Sigmoid colon (tissue), 7 donors: ENCODE results near the gene KLHL29. TPM values are rescaled to one million over a fixed set of nuclear protein-coding genes. Genes with fewer than 3 reads are reported as not detected.

ENCODE experiments used
- DNase-seq: peaks from one replicate; pipeline ENCODE4 v3.0.0-alpha.2; 2019
- H3K27ac ChIP-seq, 4 donors: fragments of 200-600 bp; sonication (generic); one replicate each; pipeline ENCODE4 v1.5.1; 2016 to 2019; ENCODE audit warnings: mild to moderate bottlenecking in 1 of 4
- H3K27me3 ChIP-seq, 3 donors: fragments of 200-600 bp; sonication (generic); one replicate each; pipeline ENCODE4 v1.5.1; 2019; ENCODE audit warnings: mild to moderate bottlenecking in 1 of 3
- H3K36me3 ChIP-seq, 4 donors: fragments of 200-600 bp; sonication (generic); one replicate each; pipeline ENCODE4 v1.5.1; 2016 to 2019
- H3K4me1 ChIP-seq, 4 donors: fragments of 200-600 bp; sonication (generic); one replicate each; pipeline ENCODE4 v1.5.1; 2017 to 2019
- H3K4me3 ChIP-seq, 4 donors: fragments of 200-600 bp; sonication (generic); one replicate each; pipeline ENCODE4 v1.5.1; 2017 to 2019; ENCODE audit warnings: mild to moderate bottlenecking in 2 of 4, moderate library complexity in 1 of 4
- H3K9me3 ChIP-seq, 4 donors: fragments of 200-600 bp in 3 of 4; sonication (generic) in 3 of 4; one replicate each; pipeline versions ENCODE4 v1.5.1 to v1.6.1; 2013 to 2019
- EP300 ChIP-seq, 4 donors: sonication (generic); formaldehyde crosslinking; IDR thresholded peaks; one replicate each; pipeline ENCODE4 v1.6.1; 2017; ENCODE audit warnings: antibody characterized with exemption in 4 of 4
- POLR2A ChIP-seq, 2 donors: fragments of 450-650 bp; IDR thresholded peaks; one replicate each; pipeline ENCODE4 v1.6.1; 2016; ENCODE audit warnings: antibody characterized with exemption in 2 of 2, mild to moderate bottlenecking in 2 of 2, moderate library complexity in 2 of 2
- POLR2AphosphoS5 ChIP-seq, 4 donors: sonication (generic); formaldehyde crosslinking; IDR thresholded peaks; one replicate each; pipeline ENCODE4 v1.6.1; 2017; ENCODE audit warnings: antibody characterized with exemption in 4 of 4
- WGBS, 2 donors: extraction: QIAGEN DNeasy Blood & Tissue Kit; methylation state at CpG; one replicate each; pipeline ENCODE4 v1.1.7; 2013; 5-methylcytosine and 5-hydroxymethylcytosine counted together
- intact Hi-C: fragments of 100-400 bp; cut with DNase I; formaldehyde crosslinking; loops from one replicate; pipeline ENCODE4 v1.15.1; 2023
- polyA plus RNA-seq, 3 donors: library from polyadenylated mRNA; stranded (reverse); fragments of 200-250 nt; gene quantifications; one replicate each; pipeline ENCODE4 v1.2.3, GENCODE V29; 2013
- total RNA-seq, 4 donors: library from RNA; depleted of rRNA; stranded (reverse); fragments of >200 nt; gene quantifications; one replicate each; pipeline ENCODE4 v1.1.0, GENCODE V29; 2016
- TF ChIP-seq, protein P1 (sequence below), 4 experiments: fragments of 450-650 bp in 3 of 4; fragments of 200-600 bp in 1 of 4; IDR thresholded peaks; one replicate each; pipeline ENCODE4 v1.5.1; 2016 to 2019; ENCODE audit warnings: antibody characterized with exemption in 4 of 4, mild to moderate bottlenecking in 3 of 4, moderate library complexity in 2 of 4
- donor health status: healthy with polysubstance abuse.
- donor health status: Bipolar disorder and iron deficiency.
- donor health status: healthy.

KLHL29 gene
- total and polyA plus RNA-seq, 7 donors, result 0.46 to 25.5 (median 6.3) TPM

DNA sequence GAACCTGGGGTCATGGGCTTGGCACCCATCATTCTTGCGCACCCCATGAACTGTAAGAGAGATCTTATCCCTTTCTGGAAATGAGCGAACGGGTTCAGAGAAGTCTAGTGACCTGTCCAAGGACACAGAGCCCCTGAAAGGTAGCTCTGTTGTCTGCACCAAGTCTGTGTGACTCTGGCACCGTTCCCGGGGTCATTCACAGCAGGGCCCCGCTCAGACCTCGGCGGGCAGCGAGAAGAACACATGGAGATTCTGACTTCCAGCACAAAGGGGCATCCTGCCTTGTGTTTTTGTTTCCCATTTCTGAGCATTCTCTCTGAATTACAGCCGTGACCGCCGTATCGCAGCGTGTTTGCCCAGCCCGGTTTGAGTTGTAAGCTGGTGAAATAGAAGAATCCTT lies 231.7 kb downstream of the KLHL29 start:
- TF ChIP-seq POLR2AphosphoS5 (IDR thresholded peaks at IDR 0.05) (no peak), EP300 (IDR thresholded peaks at IDR 0.05) (no peak), POLR2A (IDR thresholded peaks at IDR 0.05) (no peak)
- TF ChIP-seq, protein P1, sequence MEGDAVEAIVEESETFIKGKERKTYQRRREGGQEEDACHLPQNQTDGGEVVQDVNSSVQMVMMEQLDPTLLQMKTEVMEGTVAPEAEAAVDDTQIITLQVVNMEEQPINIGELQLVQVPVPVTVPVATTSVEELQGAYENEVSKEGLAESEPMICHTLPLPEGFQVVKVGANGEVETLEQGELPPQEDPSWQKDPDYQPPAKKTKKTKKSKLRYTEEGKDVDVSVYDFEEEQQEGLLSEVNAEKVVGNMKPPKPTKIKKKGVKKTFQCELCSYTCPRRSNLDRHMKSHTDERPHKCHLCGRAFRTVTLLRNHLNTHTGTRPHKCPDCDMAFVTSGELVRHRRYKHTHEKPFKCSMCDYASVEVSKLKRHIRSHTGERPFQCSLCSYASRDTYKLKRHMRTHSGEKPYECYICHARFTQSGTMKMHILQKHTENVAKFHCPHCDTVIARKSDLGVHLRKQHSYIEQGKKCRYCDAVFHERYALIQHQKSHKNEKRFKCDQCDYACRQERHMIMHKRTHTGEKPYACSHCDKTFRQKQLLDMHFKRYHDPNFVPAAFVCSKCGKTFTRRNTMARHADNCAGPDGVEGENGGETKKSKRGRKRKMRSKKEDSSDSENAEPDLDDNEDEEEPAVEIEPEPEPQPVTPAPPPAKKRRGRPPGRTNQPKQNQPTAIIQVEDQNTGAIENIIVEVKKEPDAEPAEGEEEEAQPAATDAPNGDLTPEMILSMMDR (IDR thresholded peaks at IDR 0.05), result no peak
- Histone ChIP-seq H3K4me1 (peaks cover 0 to 63% (median 54%) of the 10 kb centered on the region in 4 donors), H3K27ac (peak overlapping the region; percentile 88 to 96 (median 93)), H3K9me3 (no peaks in the 10 kb centered on the region), H3K4me3 (no peak overlapping the region), H3K27me3 (no peaks in the 10 kb centered on the region), H3K36me3 (no peaks in the 10 kb centered on the region)
- 77 to 78% methylated on average over 15 of the region's 15 CpGs for WGBS, 2 donors
- peak; percentile 79 for DNase-seq
- intact Hi-C loops, result loop anchor here (1.0 to 5.0 kb wide), 4 partner anchors 52 to 189 kb away; no protein-coding TSS in a partner anchor

- peak; percentile 97 for DNase-seq
- H3K4me1 ChIP-seq, result peaks cover 0 to 69% (median 60%) of the 10 kb centered on the region in 4 donors
- no peaks in the 10 kb centered on the region for H3K9me3 ChIP-seq
- WGBS, 2 donors, result 66 to 81% methylated on average over 16 of the region's 16 CpGs
- intact Hi-C loops, result loop anchor here (1.0 to 5.0 kb wide), 4 partner anchors 52 to 190 kb away; no protein-coding TSS in a partner anchor
- H3K36me3 ChIP-seq, result no peaks in the 10 kb centered on the region
- H3K27ac ChIP-seq, result peak overlapping the region; percentile 88 to 96 (median 93)
- H3K27me3 ChIP-seq, result no peaks in the 10 kb centered on the region
- TF ChIP-seq EP300 (IDR thresholded peaks at IDR 0.05) (peak; percentile 57 to 94 (median 78)), POLR2A (IDR thresholded peaks at IDR 0.05) (no peak), POLR2AphosphoS5 (IDR thresholded peaks at IDR 0.05) (peak; percentile 93 to 98 (median 96))
- TF ChIP-seq, protein P1 (IDR thresholded peaks at IDR 0.05), result peak; percentile 68 to 93 (median 82)
- H3K4me3 ChIP-seq, result peak overlapping the region in 3 of 4 donors; percentile 10 to 23 (median 12)
These were observed 232.3 kb downstream of the KLHL29 start for GRCh38 chr2:23617167-23617810.

- Histone ChIP-seq H3K9me3 (no peaks in the 10 kb centered on the region), H3K4me3 (peak overlapping the region in 3 of 4 donors; percentile 10 to 23 (median 12)), H3K4me1 (peaks cover 0 to 75% (median 62%) of the 10 kb centered on the region in 4 donors), H3K27me3 (no peaks in the 10 kb centered on the region), H3K36me3 (no peaks in the 10 kb centered on the region), H3K27ac (peak overlapping the region; percentile 88 to 96 (median 93))
- 71 to 87% methylated on average over 15 of the region's 15 CpGs for WGBS, 2 donors
- intact Hi-C loops, result loop anchor here (1.0 to 5.0 kb wide), 5 partner anchors 53 to 233 kb away; partner anchors contain the start of gene KLHL29
- peak; percentile 92 for DNase-seq
- TF ChIP-seq POLR2A (IDR thresholded peaks at IDR 0.05) (no peak), EP300 (IDR thresholded peaks at IDR 0.05) (peak; percentile 62 to 89 (median 66)), POLR2AphosphoS5 (IDR thresholded peaks at IDR 0.05) (peak in 3 of 4 donors; percentile 63 to 80 (median 65))
These were observed 232.8 kb downstream of the KLHL29 start for GRCh38 chr2:23617811-23618215.

DNA sequence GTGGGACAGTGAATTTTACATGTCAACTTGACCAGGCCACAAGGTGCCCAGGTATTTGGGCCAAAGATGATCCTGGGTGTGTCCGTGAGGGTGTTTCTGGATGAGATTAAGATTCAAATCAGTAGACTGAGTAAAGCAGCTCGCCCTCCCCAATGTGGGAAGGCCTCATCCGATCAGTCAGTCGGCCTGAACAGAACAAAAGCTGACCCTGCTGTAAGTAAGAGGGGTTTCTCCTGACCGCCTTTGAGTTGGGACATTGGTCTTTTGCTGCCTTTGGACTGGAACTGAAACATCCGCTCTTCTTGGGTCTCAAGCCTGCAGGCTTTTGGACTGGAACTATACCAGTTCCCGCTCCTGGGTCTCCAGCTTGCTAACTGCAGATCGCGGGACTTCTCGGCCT lies 233.3 kb downstream of the KLHL29 start:
- Histone ChIP-seq H3K36me3 (no peaks in the 10 kb centered on the region), H3K9me3 (no peaks in the 10 kb centered on the region), H3K4me1 (peaks cover 0 to 79% (median 62%) of the 10 kb centered on the region in 4 donors), H3K4me3 (peak overlapping the region in 1 of 4 donors; percentile 23), H3K27me3 (no peaks in the 10 kb centered on the region), H3K27ac (peak overlapping the region; percentile 88 to 96 (median 93))
- intact Hi-C loops, result loop anchor here (1.0 to 5.0 kb wide), 2 partner anchors 191 to 233 kb away; partner anchors contain the start of gene KLHL29
- 93 to 94% methylated on average over 10 of the region's 10 CpGs for WGBS, 2 donors
- TF ChIP-seq EP300 (IDR thresholded peaks at IDR 0.05) (no peak), POLR2A (IDR thresholded peaks at IDR 0.05) (no peak), POLR2AphosphoS5 (IDR thresholded peaks at IDR 0.05) (no peak)
- TF ChIP-seq, protein P1 (IDR thresholded peaks at IDR 0.05), result no peak
- peak; percentile 67 for DNase-seq
